CD4-positive, alpha-beta T cell treated with Interleukin-2 at 100 ng/mL for 4 hours (primary cell): ENCODE data around the gene SNAP25.

ENCODE experiments used
- DNase-seq: peaks from one replicate; pipeline ENCODE4 v3.0.0-alpha.2; 2020; ENCODE audit warnings: low spot score

The SNAP25 gene

DNA sequence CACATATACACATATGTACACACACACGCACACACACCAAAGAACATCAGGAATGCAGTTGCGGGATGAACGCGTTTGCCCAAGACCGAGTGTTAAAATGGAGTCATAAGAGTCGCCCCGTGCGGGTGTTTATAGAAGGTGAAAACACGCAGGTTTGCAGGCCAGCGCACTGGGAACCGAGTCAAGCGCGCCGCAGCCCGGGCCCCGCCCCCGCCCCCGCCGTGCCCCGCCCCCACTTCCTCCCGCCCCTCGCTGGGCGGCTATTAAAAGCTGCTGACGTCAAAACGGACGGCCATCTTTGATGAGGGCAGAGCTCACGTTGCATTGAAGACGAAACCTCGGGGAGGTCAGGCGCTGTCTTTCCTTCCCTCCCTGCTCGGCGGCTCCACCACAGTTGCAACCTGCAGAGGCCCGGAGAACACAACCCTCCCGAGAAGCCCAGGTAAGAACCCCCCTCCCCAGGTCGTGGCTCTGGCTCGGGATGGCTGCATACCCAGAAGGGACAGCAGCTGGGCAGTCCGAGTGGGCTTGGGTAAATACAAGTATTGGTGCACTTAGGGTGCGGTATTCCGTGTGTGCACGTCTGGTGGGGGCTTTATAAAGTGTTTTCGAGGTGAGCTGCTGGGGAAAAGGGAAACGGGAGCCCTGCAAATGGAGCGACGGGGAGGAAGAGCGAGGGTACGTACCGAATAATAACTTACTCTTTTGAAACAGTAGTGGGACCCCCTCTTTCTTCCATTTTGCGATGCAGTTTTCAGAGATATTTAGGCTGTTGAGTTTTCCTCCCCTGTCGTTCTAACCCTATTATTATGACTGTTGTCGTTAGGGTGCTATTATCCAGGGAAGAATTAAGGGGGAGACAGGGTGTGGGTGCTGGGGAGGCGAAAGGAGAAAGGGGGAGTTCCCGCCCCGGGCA lies at the start of gene SNAP25:
SNAP25 (plus strand) TSS at position 295 of the 916 bp plus-strand sequence. CDS start 56,662 bp downstream, outside the sequence.
- DNase-seq = peak; percentile 7

- DNase-seq = no peak
Measured at GRCh38 chr20:10169752-10170151, 48.9 kb upstream of the SNAP25 start.

GRCh38 chr20:10170261-10170660 lies 48.4 kb upstream of the SNAP25 start:
- DNase-seq = no peak

DNA sequence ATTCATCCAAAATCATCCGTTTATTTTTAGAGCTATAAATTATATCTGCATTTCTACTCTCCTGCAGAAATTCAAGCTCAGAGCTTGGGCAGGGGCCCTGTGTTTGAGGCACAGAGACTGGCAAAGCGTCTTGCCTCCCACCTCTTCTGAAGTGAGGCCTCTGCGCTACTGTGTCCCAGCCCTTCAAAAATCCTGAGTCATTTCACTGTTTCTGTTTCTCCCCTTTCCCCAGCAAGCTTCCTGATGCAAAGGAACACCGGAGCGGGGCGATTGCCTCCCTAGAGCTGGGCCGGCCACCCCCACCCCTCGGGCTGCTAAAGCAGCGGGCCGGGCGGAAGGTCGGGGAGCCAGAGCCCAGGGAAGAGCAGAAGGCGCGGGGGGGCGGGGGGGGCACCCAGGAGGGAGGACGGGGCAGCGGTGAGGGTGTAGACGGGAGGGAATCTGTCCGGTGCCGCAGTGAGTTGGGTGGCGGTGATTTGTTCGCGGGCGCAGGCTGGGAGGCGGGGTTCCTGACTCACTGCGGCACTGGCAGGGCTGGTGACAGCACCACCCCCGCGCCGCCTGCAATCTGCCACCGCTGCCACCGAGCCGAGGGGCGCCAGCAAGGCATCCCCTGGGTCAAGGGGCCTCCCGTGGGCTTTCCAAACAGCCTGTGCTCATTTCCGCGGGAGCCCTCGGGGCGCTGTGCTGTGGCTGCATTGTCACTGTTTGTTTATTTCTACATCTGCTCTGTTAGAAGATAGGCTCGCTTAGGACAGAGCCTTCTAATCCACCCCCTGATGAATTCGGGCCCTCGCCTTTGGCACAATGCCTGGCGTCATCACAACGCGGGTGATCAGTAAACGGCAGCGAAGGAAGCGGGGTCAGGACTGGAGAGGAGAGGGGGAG lies 46.5 kb upstream of the SNAP25 start:
- DNase-seq = no peak

GRCh38 chr20:10172998-10173655 lies 45.5 kb upstream of the SNAP25 start:
- no peak for DNase-seq

GRCh38 chr20:10174400-10174799 lies 44.2 kb upstream of the SNAP25 start:
- DNase-seq = no peak

GRCh38 chr20:10177326-10177725 lies 41.3 kb upstream of the SNAP25 start:
- DNase-seq = no peak

- no peak for DNase-seq
Measured at GRCh38 chr20:10178091-10178490, 40.5 kb upstream of the SNAP25 start.

- DNase-seq = no peak
Measured at GRCh38 chr20:10178727-10179313, 39.8 kb upstream of the SNAP25 start.

- DNase-seq = no peak
Measured at GRCh38 chr20:10179574-10180298, 38.9 kb upstream of the SNAP25 start.

DNA sequence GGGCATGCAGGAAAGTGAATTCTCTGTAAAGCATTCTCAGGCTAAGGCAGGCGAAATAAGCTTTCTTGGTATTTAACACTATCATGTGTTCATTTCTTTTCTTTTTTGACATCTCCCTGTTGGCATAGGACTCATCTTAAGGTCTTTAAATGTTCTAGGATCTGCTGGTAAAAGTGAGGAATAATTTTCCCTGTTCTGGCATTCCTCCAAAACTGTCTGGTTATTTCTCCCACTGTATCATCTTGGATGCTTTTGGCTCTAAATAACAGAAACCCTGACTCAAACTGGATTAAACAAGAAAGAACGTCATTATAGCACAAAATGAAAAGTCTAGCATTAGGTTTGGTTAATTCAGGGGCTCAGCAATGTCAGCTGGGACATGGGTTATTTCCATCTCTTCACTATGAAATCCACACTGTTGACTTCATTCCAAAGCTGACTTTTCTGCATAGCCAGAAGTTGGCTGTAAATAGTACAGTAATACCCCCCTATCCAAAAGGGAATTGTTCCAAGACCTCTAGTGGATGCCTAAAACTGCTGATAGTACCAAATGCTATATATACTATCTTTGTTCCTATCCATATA lies 37.9 kb upstream of the SNAP25 start:
- no peak for DNase-seq

DNA sequence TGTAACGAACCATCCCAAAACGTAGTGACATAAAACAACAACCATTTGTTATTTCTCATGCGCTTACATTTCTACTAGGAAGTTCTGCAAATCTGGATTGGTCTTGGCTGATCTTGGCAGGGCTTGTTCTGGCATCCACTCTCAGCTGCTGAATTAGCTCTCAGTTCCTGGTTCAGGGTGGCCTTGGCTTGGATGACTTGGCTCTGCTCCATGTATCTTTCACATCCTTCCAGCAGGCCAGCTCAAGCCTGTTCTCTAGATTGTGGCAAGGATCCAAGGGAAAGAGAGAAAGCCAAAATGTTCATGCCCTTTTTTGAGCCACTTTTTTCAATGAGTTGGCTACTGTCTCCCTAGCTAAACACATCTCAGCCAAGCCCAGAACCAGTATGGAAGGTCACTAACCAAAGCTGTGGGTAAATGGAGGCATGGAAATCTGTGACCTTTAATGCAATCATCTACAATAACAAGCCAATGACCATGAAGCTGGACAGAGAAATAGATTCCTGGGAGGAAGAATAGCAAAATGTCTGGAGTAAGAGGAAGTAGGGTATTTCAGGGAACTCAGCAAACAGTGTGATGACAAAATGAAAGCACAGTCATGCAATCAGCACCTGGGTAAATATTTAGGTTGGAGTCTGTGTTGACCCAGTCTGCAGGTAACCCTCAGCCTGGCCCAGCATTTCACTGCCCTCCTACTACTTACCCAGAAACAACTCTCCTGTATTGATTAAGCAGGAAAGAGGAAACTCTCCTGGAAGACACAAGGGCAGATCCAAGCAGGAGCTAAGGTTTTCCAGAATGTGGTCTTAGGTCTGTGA lies 32.7 kb upstream of the SNAP25 start:
- DNase-seq = no peak

GRCh38 chr20:10190456-10190855 lies 28.2 kb upstream of the SNAP25 start:
- no peak for DNase-seq

- no peak for DNase-seq
Measured at GRCh38 chr20:10192171-10192570, 26.5 kb upstream of the SNAP25 start.

DNA sequence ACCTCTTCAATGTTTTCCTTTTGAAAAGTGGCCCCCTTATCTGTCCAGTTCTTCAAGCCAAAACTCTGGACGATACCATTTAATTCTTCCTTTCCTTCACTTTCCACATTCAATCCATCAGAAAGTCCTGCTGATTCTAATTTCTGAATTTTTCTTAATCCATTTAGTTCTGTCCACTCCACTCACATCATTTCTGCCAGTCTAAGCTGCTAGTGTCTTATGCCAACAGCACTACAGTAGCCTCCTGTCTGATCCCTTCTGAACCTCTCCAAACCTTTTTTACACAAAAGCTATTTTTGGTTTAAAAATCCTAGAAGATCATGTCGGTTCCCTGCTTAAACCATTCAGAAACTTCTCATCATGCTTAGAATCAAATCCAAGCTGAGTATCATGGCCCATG lies 24.5 kb upstream of the SNAP25 start:
- DNase-seq = no peak

DNA sequence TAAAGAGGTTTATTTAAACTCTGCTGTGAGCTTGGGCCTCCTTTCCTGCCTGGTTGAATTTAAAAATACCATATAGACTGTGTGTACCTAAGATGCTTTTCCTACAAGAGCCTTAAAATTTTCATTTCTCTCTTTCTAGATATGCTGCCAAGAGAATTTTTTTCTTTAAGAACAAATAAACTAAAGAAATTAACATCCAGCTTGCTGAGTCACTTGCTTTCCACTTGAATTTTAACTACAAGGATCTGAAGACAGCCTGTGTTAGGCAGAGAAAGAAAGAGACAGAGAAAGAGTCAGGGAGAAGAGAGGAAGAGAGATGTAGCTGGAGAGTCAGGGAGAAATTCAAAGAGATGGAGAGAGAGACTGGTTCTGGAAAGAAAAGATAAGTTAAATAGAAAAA lies 18.3 kb upstream of the SNAP25 start:
- DNase-seq = no peak

- DNase-seq = no peak
Measured at GRCh38 chr20:10201321-10201870, 17.2 kb upstream of the SNAP25 start.

GRCh38 chr20:10209091-10209490 lies 9.5 kb upstream of the SNAP25 start:
- no peak for DNase-seq

DNA sequence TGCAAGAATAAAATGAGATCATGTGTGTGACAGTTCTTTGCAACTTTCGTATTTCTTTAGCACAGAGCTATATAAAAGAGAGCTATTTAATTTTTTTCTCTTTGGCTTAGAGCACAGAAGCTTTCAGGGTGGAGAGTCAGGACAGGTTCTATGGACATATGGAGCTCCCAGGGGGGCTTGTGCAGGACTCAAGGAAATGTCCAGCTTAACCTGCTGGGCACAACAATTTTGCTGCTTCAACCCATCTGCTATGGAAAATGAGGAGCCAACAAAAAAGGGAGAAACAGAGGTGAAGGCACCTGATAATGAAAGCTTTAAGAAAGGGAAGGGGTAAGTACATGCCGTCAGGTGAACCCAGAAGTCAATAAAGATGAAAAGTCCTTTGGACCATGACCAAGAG lies 5.1 kb upstream of the SNAP25 start:
- DNase-seq = no peak
